ENCODE measurements around the gene MIA. TPM values are rescaled to one million over a fixed set of nuclear protein-coding genes. Genes with fewer than 3 reads are reported as not detected.

MIA gene
- total RNA-seq, 2 experiments from 2014 or later = not detected

DNA sequence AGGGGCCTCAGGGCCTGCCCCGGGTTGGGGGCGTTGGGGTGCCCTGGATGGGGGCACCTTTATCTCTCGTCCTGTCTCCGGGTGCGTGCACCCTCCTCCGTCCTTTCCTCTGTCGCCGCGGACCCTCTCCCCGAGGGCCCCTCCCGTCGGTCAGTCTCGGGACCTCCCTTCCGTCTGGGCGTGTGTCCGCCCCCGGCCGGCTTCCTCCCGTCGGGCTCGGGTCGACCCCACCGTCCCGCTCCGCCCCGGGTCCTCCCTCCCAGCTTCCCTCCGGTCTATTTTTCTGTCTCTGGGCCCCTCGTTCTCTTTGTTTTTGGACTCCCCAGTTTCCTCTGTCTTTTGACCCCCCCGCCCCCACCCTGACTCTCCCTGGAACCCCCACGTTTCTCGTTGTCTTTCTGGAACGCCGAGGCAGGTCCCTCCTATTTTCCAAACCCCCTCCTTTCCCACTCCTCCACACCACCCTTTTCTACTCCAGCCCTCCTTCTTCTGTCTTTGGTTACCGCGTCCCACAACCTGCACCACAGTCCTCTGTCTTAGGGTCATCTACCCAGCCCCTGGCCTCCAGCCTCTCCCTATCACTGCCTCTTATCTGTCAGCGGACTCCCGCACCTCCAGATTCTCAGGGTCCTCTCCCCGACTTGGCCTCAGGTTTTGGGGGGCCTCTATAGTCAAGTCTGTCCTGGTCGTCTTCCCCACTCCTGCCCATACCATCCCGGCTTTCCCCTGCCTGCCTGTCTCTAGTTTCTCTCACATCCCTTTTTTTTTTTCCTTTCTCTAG lies 24.4 kb downstream of the MIA start:
- POLR2A ChIA-PET = interaction anchor here (3.9 kb wide), 1 partner anchor 22 kb away, joined by 38 read pairs; the partner anchor contains the start of gene RAB4B
- CTCF ChIA-PET = interaction anchor here (3.8 kb wide), 1 partner anchor 22 kb away, joined by 49 read pairs; the partner anchor contains the start of gene RAB4B
- ATAC-seq (no peak), DNase-seq (peak; percentile 54)
- Mint-ChIP-seq H3K4me3 (peak overlapping the region; percentile 95), H3K4me1 (ENCODE audit: low read depth) (peaks cover 68% of the 10 kb centered on the region), H3K9me3 (ENCODE audit: insufficient read depth) (no peaks in the 10 kb centered on the region), H3K27ac (peak overlapping the region; percentile 92), H3K27me3 (ENCODE audit: low read depth) (no peaks in the 10 kb centered on the region), H3K36me3 (ENCODE audit: low read depth) (peaks cover 45% of the 10 kb centered on the region)

DNA sequence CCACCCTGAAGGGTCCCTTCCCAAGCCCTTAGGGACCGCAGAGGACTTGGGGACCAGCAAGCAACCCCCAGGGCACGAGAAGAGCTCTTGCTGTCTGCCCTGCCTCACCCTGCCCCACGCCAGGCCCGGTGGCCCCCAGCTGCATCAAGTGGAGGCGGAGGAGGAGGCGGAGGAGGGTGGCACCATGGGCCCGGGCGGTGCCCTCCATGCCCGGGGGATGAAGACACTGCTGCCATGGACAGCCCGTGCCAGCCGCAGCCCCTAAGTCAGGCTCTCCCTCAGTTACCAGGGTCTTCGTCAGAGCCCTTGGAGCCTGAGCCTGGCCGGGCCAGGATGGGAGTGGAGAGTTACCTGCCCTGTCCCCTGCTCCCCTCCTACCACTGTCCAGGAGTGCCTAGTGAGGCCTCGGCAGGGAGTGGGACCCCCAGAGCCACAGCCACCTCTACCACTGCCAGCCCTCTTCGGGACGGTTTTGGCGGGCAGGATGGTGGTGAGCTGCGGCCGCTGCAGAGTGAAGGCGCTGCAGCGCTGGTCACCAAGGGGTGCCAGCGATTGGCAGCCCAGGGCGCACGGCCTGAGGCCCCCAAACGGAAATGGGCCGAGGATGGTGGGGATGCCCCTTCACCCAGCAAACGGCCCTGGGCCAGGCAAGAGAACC lies 25.1 kb downstream of the MIA start:
- Mint-ChIP-seq H3K36me3 (ENCODE audit: low read depth) (peaks cover 52% of the 10 kb centered on the region), H3K4me1 (ENCODE audit: low read depth) (peaks cover 75% of the 10 kb centered on the region), H3K27me3 (ENCODE audit: low read depth) (no peaks in the 10 kb centered on the region), H3K9me3 (ENCODE audit: insufficient read depth) (no peaks in the 10 kb centered on the region), H3K4me3 (peak overlapping the region; percentile 95), H3K27ac (peak overlapping the region; percentile 92)
- CTCF ChIA-PET = interaction anchor here (3.8 kb wide), 1 partner anchor 23 kb away, joined by 49 read pairs; the partner anchor contains the start of gene RAB4B
- no peak for ATAC-seq
- no peak for DNase-seq
- POLR2A ChIA-PET = interaction anchor here (1.1 to 3.9 kb wide), 2 partner anchors 22 to 47 kb away, joined by 3 to 38 read pairs; partner anchors contain the start of gene RAB4B

DNA sequence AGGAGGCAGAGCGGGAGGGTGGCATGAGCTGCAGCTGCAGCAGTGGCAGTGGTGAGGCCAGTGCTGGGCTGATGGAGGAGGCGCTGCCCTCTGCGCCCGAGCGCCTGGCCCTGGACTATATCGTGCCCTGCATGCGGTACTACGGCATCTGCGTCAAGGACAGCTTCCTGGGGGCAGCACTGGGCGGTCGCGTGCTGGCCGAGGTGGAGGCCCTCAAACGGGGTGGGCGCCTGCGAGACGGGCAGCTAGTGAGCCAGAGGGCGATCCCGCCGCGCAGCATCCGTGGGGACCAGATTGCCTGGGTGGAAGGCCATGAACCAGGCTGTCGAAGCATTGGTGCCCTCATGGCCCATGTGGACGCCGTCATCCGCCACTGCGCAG lies 25.7 kb downstream of the MIA start:
- H3K27me3 Mint-ChIP-seq (ENCODE audit: low read depth) = no peaks in the 10 kb centered on the region
- H3K27ac Mint-ChIP-seq = peak overlapping the region; percentile 70
- H3K36me3 Mint-ChIP-seq (ENCODE audit: low read depth) = peaks cover 56% of the 10 kb centered on the region

DNA sequence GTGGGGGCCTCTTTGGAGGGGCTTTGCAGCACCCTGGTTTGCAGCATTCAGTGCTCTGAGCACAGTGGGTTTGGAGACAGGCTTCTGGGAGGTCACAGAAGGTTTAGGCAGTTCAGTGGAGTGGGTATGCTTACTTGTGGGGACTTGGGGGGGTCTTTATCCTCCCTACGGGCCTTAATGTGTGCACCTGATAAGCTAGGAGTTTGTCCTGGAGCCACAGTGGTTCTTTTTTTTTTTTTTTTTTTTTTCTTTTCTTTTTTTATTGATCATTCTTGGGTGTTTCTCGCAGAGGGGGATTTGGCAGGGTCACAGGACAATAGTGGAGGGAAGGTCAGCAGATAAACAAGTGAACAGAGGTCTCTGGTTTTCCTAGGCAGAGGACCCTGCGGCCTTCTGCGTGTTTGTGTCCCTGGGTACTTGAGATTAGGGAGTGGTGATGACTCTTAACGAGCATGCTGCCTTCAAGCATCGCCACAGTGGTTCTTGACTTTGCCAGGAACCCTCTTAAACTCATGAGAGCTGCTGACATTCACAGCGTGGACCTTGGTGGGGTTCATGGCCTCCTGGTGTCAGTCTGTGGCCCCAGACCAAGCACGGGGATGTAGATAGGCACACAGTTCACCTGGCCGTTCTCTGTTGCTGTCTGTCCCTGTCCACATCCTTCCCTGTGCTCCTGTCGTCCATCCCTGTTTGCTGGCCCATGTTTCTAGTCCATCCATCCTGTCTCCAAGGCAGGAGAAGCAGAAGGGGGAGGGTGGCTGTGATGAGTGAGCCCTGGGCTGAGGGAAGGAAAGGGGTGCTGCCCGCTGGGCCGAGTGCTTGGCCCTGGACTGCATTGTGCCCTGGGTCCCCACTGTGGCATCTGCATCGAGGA lies 26.3 kb downstream of the MIA start:
- Mint-ChIP-seq H3K27ac (peak overlapping the region; percentile 95), H3K36me3 (ENCODE audit: low read depth) (peaks cover 60% of the 10 kb centered on the region), H3K9me3 (ENCODE audit: insufficient read depth) (no peaks in the 10 kb centered on the region), H3K4me1 (ENCODE audit: low read depth) (peaks cover 84% of the 10 kb centered on the region), H3K4me3 (peak overlapping the region; percentile 95), H3K27me3 (ENCODE audit: low read depth) (no peaks in the 10 kb centered on the region)
- ChIA-PET CTCF (interaction anchor here (0.8 to 1.6 kb wide), 4 partner anchors 10 to 167 kb away, joined by 3 to 4 read pairs (median 3); partner anchors contain the start of genes ACTMAP and SNRPA), POLR2A (interaction anchor here (1.1 to 6.1 kb wide), 2 partner anchors 24 to 49 kb away, joined by 3 to 35 read pairs; partner anchors contain the start of gene RAB4B)
- ATAC-seq (no peak), DNase-seq (no peak)

More for the DNA sequence above, 25.7 kb downstream of the MIA start:
- no peak for ATAC-seq
- Mint-ChIP-seq H3K4me1 (ENCODE audit: low read depth) (peaks cover 80% of the 10 kb centered on the region), H3K4me3 (peak overlapping the region; percentile 95), H3K9me3 (ENCODE audit: insufficient read depth) (no peaks in the 10 kb centered on the region)
- DNase-seq = no peak
- POLR2A ChIA-PET = interaction anchor here (1.1 to 3.9 kb wide), 2 partner anchors 23 to 48 kb away, joined by 3 to 38 read pairs; partner anchors contain the start of gene RAB4B
- CTCF ChIA-PET = no interaction called here

DNA sequence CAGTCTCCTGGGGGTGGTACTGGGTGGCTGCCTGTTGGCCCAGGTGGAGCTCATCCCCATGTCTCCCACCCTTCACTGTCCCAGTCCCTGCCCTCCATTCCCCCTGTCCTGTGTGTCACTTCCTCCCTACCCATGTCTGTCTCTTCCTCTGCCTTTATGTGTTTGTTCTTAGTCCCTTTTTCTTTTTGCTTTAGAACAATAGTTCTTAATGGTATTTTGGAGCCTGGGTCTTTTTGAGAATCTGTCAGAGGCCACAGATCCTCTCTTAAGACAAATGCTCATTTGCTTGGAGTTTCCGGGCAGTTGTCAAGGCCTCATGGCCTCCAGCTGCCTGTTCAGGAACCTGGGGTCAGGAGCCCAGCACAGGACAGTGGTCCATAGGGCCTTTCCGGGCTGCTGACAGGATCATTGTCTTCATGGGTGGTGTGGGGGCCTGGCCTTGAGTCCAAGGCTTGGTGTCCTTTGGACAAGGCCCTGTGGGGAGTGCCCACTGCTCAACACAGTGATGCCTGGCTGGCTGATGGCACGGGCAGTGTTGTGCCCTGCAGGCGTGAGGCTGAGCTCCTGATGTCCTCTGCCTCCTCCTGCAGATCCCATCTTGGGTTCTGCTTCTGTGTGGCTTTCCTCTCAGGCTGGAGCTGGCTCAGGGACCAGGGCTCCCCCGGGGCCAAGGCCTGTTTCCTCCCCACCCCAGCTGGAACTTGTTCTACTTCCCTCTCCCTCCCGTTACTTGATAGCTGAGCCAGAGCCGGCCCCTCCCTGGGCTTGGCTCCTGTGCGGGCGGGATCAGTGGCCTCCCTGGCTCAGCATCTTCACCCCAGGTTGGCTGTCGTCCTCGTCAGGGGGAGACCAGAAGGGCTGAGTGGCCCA lies 27.2 kb downstream of the MIA start:
- peaks cover 87% of the 10 kb centered on the region for H3K4me1 Mint-ChIP-seq (ENCODE audit: low read depth)
- H3K9me3 Mint-ChIP-seq (ENCODE audit: insufficient read depth) = no peaks in the 10 kb centered on the region
- H3K36me3 Mint-ChIP-seq (ENCODE audit: low read depth) = peaks cover 64% of the 10 kb centered on the region
- CTCF ChIA-PET = interaction anchor here (0.8 to 1.6 kb wide), 5 partner anchors 9 to 168 kb away, joined by 3 to 5 read pairs (median 3); partner anchors contain the start of genes ACTMAP and SNRPA
- peak overlapping the region; percentile 95 for H3K4me3 Mint-ChIP-seq
- peak overlapping the region; percentile 95 for H3K27ac Mint-ChIP-seq
- H3K27me3 Mint-ChIP-seq (ENCODE audit: low read depth) = no peaks in the 10 kb centered on the region
- ATAC-seq (no peak), DNase-seq (no peak)
- POLR2A ChIA-PET = interaction anchor here (6.1 kb wide), 1 partner anchor 25 kb away, joined by 35 read pairs; the partner anchor contains the start of gene RAB4B

GRCh38 chr19:40803170-40803856 lies 28.0 kb downstream of the MIA start:
- H3K27me3 Mint-ChIP-seq (ENCODE audit: low read depth) = no peaks in the 10 kb centered on the region
- ChIA-PET POLR2A (interaction anchor here (0.7 to 6.1 kb wide), 2 partner anchors 25 to 581 kb away, joined by 3 to 35 read pairs; partner anchors contain the start of gene RAB4B), CTCF (interaction anchor here (0.7 to 5.6 kb wide), 5 partner anchors 8 to 139 kb away, joined by 3 to 47 read pairs (median 4); partner anchors contain the start of gene RAB4B)
- no peaks in the 10 kb centered on the region for H3K9me3 Mint-ChIP-seq (ENCODE audit: insufficient read depth)
- DNase-seq (no peak), ATAC-seq (no peak)
- H3K36me3 Mint-ChIP-seq (ENCODE audit: low read depth) = peaks cover 72% of the 10 kb centered on the region
- peak overlapping the region; percentile 95 for H3K4me3 Mint-ChIP-seq
- peaks cover 85% of the 10 kb centered on the region for H3K4me1 Mint-ChIP-seq (ENCODE audit: low read depth)
- H3K27ac Mint-ChIP-seq = peak overlapping the region; percentile 95

- DNase-seq = peak; percentile 86
- ChIA-PET POLR2A (interaction anchor here (0.7 to 6.1 kb wide), 3 partner anchors 26 to 582 kb away, joined by 3 to 35 read pairs (median 4); partner anchors contain the start of gene RAB4B), CTCF (interaction anchor here (0.7 to 5.6 kb wide), 8 partner anchors 15 to 340 kb away, joined by 3 to 63 read pairs (median 6); partner anchors contain the start of gene RAB4B)
- Mint-ChIP-seq H3K4me3 (peak overlapping the region; percentile 95), H3K36me3 (ENCODE audit: low read depth) (peaks cover 78% of the 10 kb centered on the region), H3K9me3 (ENCODE audit: insufficient read depth) (no peaks in the 10 kb centered on the region), H3K4me1 (ENCODE audit: low read depth) (peaks cover 86% of the 10 kb centered on the region), H3K27me3 (ENCODE audit: low read depth) (no peaks in the 10 kb centered on the region), H3K27ac (peak overlapping the region; percentile 95)
- ATAC-seq = peak; percentile 43
Observed at GRCh38 chr19:40803857-40804782, 28.8 kb downstream of the MIA start.

GRCh38 chr19:40804783-40805242 lies 29.5 kb downstream of the MIA start:
- Mint-ChIP-seq H3K4me1 (ENCODE audit: low read depth) (peaks cover 92% of the 10 kb centered on the region), H3K9me3 (ENCODE audit: insufficient read depth) (no peaks in the 10 kb centered on the region), H3K27ac (peak overlapping the region; percentile 95), H3K4me3 (peak overlapping the region; percentile 95), H3K36me3 (ENCODE audit: low read depth) (peaks cover 84% of the 10 kb centered on the region), H3K27me3 (ENCODE audit: low read depth) (no peaks in the 10 kb centered on the region)
- ChIA-PET POLR2A (interaction anchor here (0.8 to 6.1 kb wide), 4 partner anchors 27 to 142 kb away, joined by 3 to 35 read pairs (median 6); partner anchors contain the start of gene RAB4B), CTCF (interaction anchor here (1.0 to 5.6 kb wide), 8 partner anchors 10 to 339 kb away, joined by 3 to 63 read pairs (median 10); partner anchors contain the start of genes ACTMAP, RAB4B and SNRPA)
- DNase-seq (no peak), ATAC-seq (no peak)

Measured in activated CD8-positive, alpha-beta T cell treated with anti-CD3 and anti-CD28 coated beads, Interleukin-2, amount 10 ng/mL, durations not matched to agents 7 days and 5 days (primary cell).